ENCODE measurements around the gene PRKN. TPM values are rescaled to one million over a fixed set of nuclear protein-coding genes. Genes with fewer than 3 reads are reported as not detected.

PRKN gene
- total RNA-seq, 1 donor from 2014 or later = 1.2 TPM

DNA sequence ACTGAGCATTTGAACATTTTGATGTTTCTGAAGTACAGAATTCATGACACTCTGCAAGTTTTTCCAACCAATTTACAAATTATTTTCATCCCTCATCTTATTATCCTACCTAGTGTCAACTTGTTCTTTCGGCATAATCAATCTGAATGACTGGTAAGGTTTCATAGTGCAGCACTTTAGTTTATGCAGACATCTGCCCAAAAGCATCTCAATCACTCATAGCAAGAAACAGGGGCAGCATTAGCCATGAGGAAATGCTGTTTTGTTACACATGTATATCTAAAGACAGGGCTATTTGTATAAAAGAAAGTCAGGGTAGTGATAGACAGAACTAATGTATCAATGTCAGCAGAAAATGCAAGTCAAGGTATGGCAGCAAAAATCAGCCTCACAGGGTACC is 1075.6 kb downstream of the PRKN start:
- Histone ChIP-seq H3K36me3 (ENCODE audit: control insufficient read depth, insufficient read depth, low read length) (no peaks in the 10 kb centered on the region), H3K27me3 (ENCODE audit: control insufficient read depth, insufficient read depth, low read length) (no peaks in the 10 kb centered on the region), H3K4me3 (ENCODE audit: low read depth, low read length) (no peak overlapping the region)
- TF ChIP-seq, protein P1, sequence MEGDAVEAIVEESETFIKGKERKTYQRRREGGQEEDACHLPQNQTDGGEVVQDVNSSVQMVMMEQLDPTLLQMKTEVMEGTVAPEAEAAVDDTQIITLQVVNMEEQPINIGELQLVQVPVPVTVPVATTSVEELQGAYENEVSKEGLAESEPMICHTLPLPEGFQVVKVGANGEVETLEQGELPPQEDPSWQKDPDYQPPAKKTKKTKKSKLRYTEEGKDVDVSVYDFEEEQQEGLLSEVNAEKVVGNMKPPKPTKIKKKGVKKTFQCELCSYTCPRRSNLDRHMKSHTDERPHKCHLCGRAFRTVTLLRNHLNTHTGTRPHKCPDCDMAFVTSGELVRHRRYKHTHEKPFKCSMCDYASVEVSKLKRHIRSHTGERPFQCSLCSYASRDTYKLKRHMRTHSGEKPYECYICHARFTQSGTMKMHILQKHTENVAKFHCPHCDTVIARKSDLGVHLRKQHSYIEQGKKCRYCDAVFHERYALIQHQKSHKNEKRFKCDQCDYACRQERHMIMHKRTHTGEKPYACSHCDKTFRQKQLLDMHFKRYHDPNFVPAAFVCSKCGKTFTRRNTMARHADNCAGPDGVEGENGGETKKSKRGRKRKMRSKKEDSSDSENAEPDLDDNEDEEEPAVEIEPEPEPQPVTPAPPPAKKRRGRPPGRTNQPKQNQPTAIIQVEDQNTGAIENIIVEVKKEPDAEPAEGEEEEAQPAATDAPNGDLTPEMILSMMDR (IDR thresholded peaks at IDR 0.05; ENCODE audit: insufficient read depth, low read length, poor library complexity, severe bottlenecking) = no peak
- no peak for DNase-seq (ENCODE audit: low read depth)

DNA sequence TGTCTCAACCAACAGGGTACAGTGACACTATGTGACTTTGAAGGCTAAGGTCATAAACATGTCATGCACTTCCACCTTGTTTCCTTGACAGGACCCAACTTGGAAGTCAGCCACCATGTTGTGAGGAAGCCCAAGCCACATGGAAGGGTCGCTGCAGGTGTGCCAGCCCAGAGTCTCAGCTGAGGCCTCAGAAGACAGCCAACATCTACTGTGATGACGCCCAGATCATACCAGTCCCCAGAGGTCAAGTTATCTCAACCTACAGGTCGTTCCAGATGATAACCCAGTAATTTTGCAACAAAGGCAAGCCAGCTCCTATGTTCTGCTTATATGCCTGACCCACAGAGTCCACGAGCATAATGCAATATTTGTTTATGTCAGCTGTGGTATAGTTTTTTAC is 1077.7 kb downstream of the PRKN start:
- H3K36me3 ChIP-seq (ENCODE audit: control insufficient read depth, insufficient read depth, low read length) = no peaks in the 10 kb centered on the region
- no peak overlapping the region for H3K4me3 ChIP-seq (ENCODE audit: low read depth, low read length)
- DNase-seq (ENCODE audit: low read depth) = no peak
- TF ChIP-seq, protein P1 (IDR thresholded peaks at IDR 0.05; ENCODE audit: insufficient read depth, low read length, poor library complexity, severe bottlenecking) = no peak
- H3K27me3 ChIP-seq (ENCODE audit: control insufficient read depth, insufficient read depth, low read length) = no peaks in the 10 kb centered on the region

DNA sequence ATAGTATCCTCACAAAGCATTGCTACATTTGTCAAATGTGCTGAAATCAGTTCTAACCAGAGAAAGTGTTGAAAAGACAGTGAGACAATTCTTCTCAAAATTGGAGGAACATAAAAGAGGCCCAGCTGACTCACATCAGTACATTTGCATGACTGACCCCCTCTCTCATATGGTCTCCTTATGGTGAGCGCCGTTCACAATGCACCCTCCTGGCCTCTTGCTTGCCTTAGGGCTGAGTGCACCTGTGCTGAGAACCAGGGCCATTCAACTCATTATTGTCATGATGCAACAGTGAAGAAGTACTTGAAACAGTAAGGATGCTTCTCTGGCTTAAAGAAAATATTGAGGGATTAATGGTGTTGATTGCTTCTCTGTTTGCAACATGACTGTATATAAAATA is 1078.5 kb downstream of the PRKN start:
- TF ChIP-seq, protein P1 (IDR thresholded peaks at IDR 0.05; ENCODE audit: insufficient read depth, low read length, poor library complexity, severe bottlenecking) = no peak
- H3K36me3 ChIP-seq (ENCODE audit: control insufficient read depth, insufficient read depth, low read length) = no peaks in the 10 kb centered on the region
- no peak for DNase-seq (ENCODE audit: low read depth)
- no peaks in the 10 kb centered on the region for H3K27me3 ChIP-seq (ENCODE audit: control insufficient read depth, insufficient read depth, low read length)
- H3K4me3 ChIP-seq (ENCODE audit: low read depth, low read length) = no peak overlapping the region

DNA sequence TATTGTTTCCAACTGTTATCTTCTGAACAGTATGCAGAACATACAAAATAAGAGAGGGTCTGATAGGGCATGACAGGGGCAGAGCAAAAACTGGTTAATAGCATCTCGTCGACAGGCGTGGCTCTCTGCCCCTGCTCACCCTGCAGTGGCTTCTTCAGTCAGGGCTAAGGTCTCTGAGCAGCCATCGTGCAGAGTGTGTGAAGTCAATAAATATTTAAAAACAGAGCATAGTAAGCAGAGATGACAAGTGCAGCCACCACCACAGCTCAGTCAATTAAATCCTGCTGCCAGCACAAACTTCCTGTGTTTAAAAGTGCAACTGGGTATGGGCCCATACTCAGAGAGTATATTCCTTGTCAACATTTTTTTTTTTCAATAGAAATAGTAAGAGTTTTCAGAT is 1080.3 kb downstream of the PRKN start:
- TF ChIP-seq, protein P1 (IDR thresholded peaks at IDR 0.05; ENCODE audit: insufficient read depth, low read length, poor library complexity, severe bottlenecking) = no peak
- no peaks in the 10 kb centered on the region for H3K36me3 ChIP-seq (ENCODE audit: control insufficient read depth, insufficient read depth, low read length)
- H3K27me3 ChIP-seq (ENCODE audit: control insufficient read depth, insufficient read depth, low read length) = no peaks in the 10 kb centered on the region
- H3K4me3 ChIP-seq (ENCODE audit: low read depth, low read length) = no peak overlapping the region
- DNase-seq (ENCODE audit: low read depth) = no peak

- Histone ChIP-seq H3K36me3 (ENCODE audit: control insufficient read depth, insufficient read depth, low read length) (no peaks in the 10 kb centered on the region), H3K4me3 (ENCODE audit: low read depth, low read length) (no peak overlapping the region), H3K27me3 (ENCODE audit: control insufficient read depth, insufficient read depth, low read length) (no peaks in the 10 kb centered on the region)
- TF ChIP-seq, protein P1 (IDR thresholded peaks at IDR 0.05; ENCODE audit: insufficient read depth, low read length, poor library complexity, severe bottlenecking) = no peak
- DNase-seq (ENCODE audit: low read depth) = no peak
Observed at GRCh38 chr6:161644521-161644920, 1083.0 kb downstream of the PRKN start.

DNA sequence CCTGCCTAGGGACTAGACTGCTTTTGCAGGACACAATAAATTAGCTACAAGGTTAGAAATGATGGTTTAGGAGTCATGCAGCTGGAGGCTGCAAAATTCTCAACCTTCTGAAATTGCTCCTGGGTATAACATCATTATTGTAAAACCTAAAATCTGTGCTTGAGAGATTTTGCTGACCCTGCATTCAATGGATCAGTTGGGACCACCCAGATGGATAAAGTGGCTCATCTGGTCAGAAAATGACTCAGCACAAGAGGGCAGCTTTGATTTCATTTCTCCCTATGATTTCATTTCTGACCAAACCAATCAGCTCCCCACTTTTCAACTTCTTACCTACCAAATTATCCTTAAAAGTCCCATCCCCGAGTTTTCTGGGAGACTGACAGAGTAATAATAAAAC is 1086.4 kb downstream of the PRKN start:
- Histone ChIP-seq H3K27me3 (ENCODE audit: control insufficient read depth, insufficient read depth, low read length) (no peaks in the 10 kb centered on the region), H3K36me3 (ENCODE audit: control insufficient read depth, insufficient read depth, low read length) (no peaks in the 10 kb centered on the region), H3K4me3 (ENCODE audit: low read depth, low read length) (no peak overlapping the region)
- no peak for DNase-seq (ENCODE audit: low read depth)
- TF ChIP-seq, protein P1 (IDR thresholded peaks at IDR 0.05; ENCODE audit: insufficient read depth, low read length, poor library complexity, severe bottlenecking) = no peak

All from kidney epithelial cell (primary cell).